WTC11 (cell line): ENCODE data around the gene OPALIN. TPM values are rescaled to one million over a fixed set of nuclear protein-coding genes. Genes with fewer than 3 reads are reported as not detected.

Source experiments
- ATAC-seq: fragments of 200-7000 bp; cut with Tn5 transposase; 2 replicates; pipeline ENCODE4 v1.10.0; 2021; ENCODE audit warnings: mild to moderate bottlenecking, moderate library complexity
- CTCF ChIA-PET: fragments of 300-600 bp; sonication (Branson Sonifier 250); formaldehyde crosslinking; loops from one replicate; lab custom pipeline; 2021; ENCODE audit warnings: antibody characterized with exemption; lab: Charles Lee
- POLR2A ChIA-PET: fragments of 350-600 bp; sonication (Branson Sonifier 250); formaldehyde crosslinking; loops from one replicate; lab custom pipeline; 2021; ENCODE audit warnings: antibody characterized with exemption; lab: Charles Lee
- DNase-seq: peaks from one replicate; pipeline ENCODE4 v3.0.0; 2021; ENCODE audit warnings: low spot score
- H3K27ac Mint-ChIP-seq: 2 replicates; pipeline ENCODE4 v1.8.0; 2021; ENCODE audit warnings: mixed read lengths
- H3K27me3 Mint-ChIP-seq: 2 replicates; pipeline ENCODE4 v1.8.0; 2021; ENCODE audit warnings: low read depth, mild to moderate bottlenecking, moderate library complexity, mixed read lengths
- H3K36me3 Mint-ChIP-seq: 2 replicates; pipeline ENCODE4 v1.8.0; 2021; ENCODE audit warnings: mixed read lengths
- H3K4me1 Mint-ChIP-seq: 2 replicates; pipeline ENCODE4 v1.8.0; 2022; ENCODE audit warnings: mixed read lengths
- H3K4me3 Mint-ChIP-seq: 2 replicates; pipeline ENCODE4 v1.8.0; 2021; ENCODE audit warnings: mild to moderate bottlenecking, moderate library complexity, mixed read lengths
- H3K9me3 Mint-ChIP-seq: 2 replicates; pipeline ENCODE4 v1.8.0; 2021; ENCODE audit warnings: mixed read lengths
- ELF4 ChIP-seq: sonication (generic); formaldehyde crosslinking; IDR thresholded peaks from 2 replicates; pipeline ENCODE4 v1.8.1; 2022; ENCODE audit warnings: low read depth, mild to moderate bottlenecking, moderate library complexity, missing genetic modification reagents
- EMX1 ChIP-seq: fragments of 250-450 bp; sonication (Bioruptor Pico); IDR thresholded peaks from 2 replicates; pipeline ENCODE4 v1.8.0; 2021; ENCODE audit warnings: mild to moderate bottlenecking
- FOXP1 ChIP-seq: sonication (generic); formaldehyde crosslinking; IDR thresholded peaks from 2 replicates; pipeline ENCODE4 v1.8.0; 2022; ENCODE audit warnings: missing genetic modification reagents, mild to moderate bottlenecking, moderate library complexity, borderline replicate concordance
- GTF2I ChIP-seq: fragments of 250-450 bp; sonication (Bioruptor Pico); conservative IDR thresholded peaks from 2 replicates; pipeline ENCODE4 v1.4.0; 2021; ENCODE audit warnings: mild to moderate bottlenecking
- KAT7 ChIP-seq: sonication (generic); formaldehyde crosslinking; IDR thresholded peaks from 2 replicates; pipeline ENCODE4 v1.8.1; 2023; ENCODE audit warnings: missing genetic modification reagents, mild to moderate bottlenecking, borderline replicate concordance
- NR2C2 ChIP-seq: sonication (generic); formaldehyde crosslinking; IDR thresholded peaks from 2 replicates; pipeline ENCODE4 v1.8.0; 2022; ENCODE audit warnings: mild to moderate bottlenecking, missing genetic modification reagents
- NR3C1 ChIP-seq: sonication (generic); formaldehyde crosslinking; conservative IDR thresholded peaks from 2 replicates; pipeline ENCODE4 v1.8.1; 2023; ENCODE audit warnings: low read depth, mild to moderate bottlenecking, missing genetic modification reagents
- SMAD4 ChIP-seq: sonication (generic); formaldehyde crosslinking; IDR thresholded peaks from 2 replicates; pipeline ENCODE4 v1.8.0; 2022; ENCODE audit warnings: mild to moderate bottlenecking, missing genetic modification reagents
- TCF7 ChIP-seq: sonication (generic); formaldehyde crosslinking; IDR thresholded peaks from 2 replicates; pipeline ENCODE4 v1.8.0; 2022; ENCODE audit warnings: mild to moderate bottlenecking, low read depth, missing genetic modification reagents, moderate library complexity
- ZNF396 ChIP-seq: fragments of 250-450 bp; sonication (Bioruptor Pico); IDR thresholded peaks from 2 replicates; pipeline ENCODE4 v1.8.0; 2021; ENCODE audit warnings: mild to moderate bottlenecking, moderate library complexity, borderline replicate concordance
- total RNA-seq: library from RNA; stranded (reverse); gene quantifications from 3 replicates; pipeline ENCODE4 v1.2.3, GENCODE V29; 2021
- TF ChIP-seq, protein P1 (sequence below): sonication (generic); formaldehyde crosslinking; IDR thresholded peaks from 2 replicates; pipeline ENCODE4 v1.8.1; 2023; ENCODE audit warnings: mild to moderate bottlenecking, missing genetic modification reagents, moderate library complexity
- TF ChIP-seq, protein P2 (sequence below): fragments of 250-450 bp; sonication (Bioruptor Pico); IDR thresholded peaks from 2 replicates; pipeline ENCODE4 v2.1.2; 2022; ENCODE audit warnings: mild to moderate bottlenecking, moderate library complexity
- TF ChIP-seq, protein P3 (sequence below): sonication (generic); formaldehyde crosslinking; IDR thresholded peaks from 2 replicates; pipeline ENCODE4 v1.8.1; 2023; ENCODE audit warnings: mild to moderate bottlenecking, missing genetic modification reagents
- TF ChIP-seq, protein P4 (sequence below): sonication (generic); formaldehyde crosslinking; IDR thresholded peaks from 2 replicates; pipeline ENCODE4 v1.8.1; 2022; ENCODE audit warnings: low read depth, mild to moderate bottlenecking, moderate library complexity, missing genetic modification reagents, borderline replicate concordance
- TF ChIP-seq, protein P5 (sequence below): sonication (generic); formaldehyde crosslinking; IDR thresholded peaks from 2 replicates; pipeline ENCODE4 v1.8.0; 2022; ENCODE audit warnings: mild to moderate bottlenecking, missing genetic modification reagents
- TF ChIP-seq, protein P6 (sequence below): sonication (generic); formaldehyde crosslinking; IDR thresholded peaks from 2 replicates; pipeline ENCODE4 v1.8.1; 2023; ENCODE audit warnings: mild to moderate bottlenecking, missing genetic modification reagents, borderline replicate concordance
- TF ChIP-seq, protein P7 (sequence below): fragments of 250-450 bp; sonication (Bioruptor Pico); conservative IDR thresholded peaks from 2 replicates; pipeline ENCODE4 v1.9.0; 2021; ENCODE audit warnings: mild to moderate bottlenecking
- TF ChIP-seq, protein P8 (sequence below): sonication (generic); formaldehyde crosslinking; IDR thresholded peaks from 2 replicates; pipeline ENCODE4 v1.8.0; 2023; ENCODE audit warnings: missing genetic modification reagents, mild to moderate bottlenecking, borderline replicate concordance

Gene OPALIN
- total RNA-seq, 1 experiment from 2014 or later = 0.04 TPM

DNA sequence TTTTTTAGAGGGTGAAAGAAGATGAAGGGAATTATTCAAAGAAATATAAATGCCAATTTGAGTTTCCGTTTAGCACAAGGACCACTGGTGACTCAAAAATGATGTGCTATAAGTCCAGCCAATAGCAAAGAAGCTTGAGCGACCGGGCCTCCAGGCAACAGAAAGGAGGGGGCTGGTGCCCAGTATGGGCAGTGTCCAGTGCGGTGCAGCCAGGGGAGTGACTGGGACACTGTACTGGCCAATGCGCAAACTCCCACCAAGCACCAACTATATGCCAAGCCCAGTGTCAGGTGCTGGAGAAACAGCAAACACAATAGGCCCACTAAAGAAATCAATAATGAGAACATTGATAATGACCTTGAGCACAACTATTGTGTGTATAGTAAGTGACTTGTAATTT, 10.2 kb upstream of the OPALIN start (continued):
- TF ChIP-seq ELF4 (CRISPR knock-in tag) (no peak), EMX1 (CRISPR knock-in tag) (no peak), NR2C2 (CRISPR knock-in tag) (no peak), TCF7 (no peak), FOXP1 (CRISPR knock-in tag) (no peak), ZNF396 (CRISPR knock-in tag) (no peak)
- TF ChIP-seq, protein P1, sequence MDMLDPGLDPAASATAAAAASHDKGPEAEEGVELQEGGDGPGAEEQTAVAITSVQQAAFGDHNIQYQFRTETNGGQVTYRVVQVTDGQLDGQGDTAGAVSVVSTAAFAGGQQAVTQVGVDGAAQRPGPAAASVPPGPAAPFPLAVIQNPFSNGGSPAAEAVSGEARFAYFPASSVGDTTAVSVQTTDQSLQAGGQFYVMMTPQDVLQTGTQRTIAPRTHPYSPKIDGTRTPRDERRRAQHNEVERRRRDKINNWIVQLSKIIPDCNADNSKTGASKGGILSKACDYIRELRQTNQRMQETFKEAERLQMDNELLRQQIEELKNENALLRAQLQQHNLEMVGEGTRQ (CRISPR knock-in tag) = no peak

DNA sequence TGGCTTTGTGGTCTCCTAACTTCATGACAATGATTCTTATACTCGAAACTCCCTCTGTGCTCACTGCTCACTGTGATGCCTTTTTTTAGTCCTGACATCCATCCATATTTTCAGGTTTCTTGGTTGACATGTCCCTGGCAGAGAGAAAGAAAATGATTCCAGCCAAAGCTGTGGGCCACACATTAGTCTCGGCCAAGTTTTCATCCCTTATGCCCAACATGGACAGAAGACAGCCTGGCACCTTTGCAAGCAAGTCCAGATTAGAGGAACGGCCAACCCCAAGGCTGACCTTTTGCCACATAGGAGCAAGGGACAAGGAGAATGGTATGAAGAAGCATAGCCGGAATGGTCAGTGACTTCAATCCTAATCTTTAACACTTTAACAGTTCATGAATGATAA, 8.7 kb upstream of the OPALIN start:
- Mint-ChIP-seq H3K27me3 (no peaks in the 10 kb centered on the region; the same call in 1 of the 2 replicates), H3K4me1 (peaks cover 7% of the 10 kb centered on the region), H3K4me3 (no peak overlapping the region), H3K36me3 (no peaks in the 10 kb centered on the region), H3K9me3 (0 out of 2 replicates have a peak, but pooled peaks cover 2% of the 10 kb centered on the region), H3K27ac (no peak overlapping the region)
- ChIA-PET CTCF (interaction anchor here (1.2 to 2.2 kb wide), 2 partner anchors 8 to 33 kb away, joined by 4 to 8 read pairs; no protein-coding TSS in a partner anchor), POLR2A (no interaction called here)
- DNase-seq (no peak), ATAC-seq (no peak)
- TF ChIP-seq, protein P2, sequence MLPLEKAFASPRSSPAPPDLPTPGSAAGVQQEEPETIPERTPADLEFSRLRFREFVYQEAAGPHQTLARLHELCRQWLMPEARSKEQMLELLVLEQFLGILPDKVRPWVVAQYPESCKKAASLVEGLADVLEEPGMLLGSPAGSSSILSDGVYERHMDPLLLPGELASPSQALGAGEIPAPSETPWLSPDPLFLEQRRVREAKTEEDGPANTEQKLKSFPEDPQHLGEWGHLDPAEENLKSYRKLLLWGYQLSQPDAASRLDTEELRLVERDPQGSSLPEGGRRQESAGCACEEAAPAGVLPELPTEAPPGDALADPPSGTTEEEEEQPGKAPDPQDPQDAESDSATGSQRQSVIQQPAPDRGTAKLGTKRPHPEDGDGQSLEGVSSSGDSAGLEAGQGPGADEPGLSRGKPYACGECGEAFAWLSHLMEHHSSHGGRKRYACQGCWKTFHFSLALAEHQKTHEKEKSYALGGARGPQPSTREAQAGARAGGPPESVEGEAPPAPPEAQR = no peak
- TF ChIP-seq, protein P3, sequence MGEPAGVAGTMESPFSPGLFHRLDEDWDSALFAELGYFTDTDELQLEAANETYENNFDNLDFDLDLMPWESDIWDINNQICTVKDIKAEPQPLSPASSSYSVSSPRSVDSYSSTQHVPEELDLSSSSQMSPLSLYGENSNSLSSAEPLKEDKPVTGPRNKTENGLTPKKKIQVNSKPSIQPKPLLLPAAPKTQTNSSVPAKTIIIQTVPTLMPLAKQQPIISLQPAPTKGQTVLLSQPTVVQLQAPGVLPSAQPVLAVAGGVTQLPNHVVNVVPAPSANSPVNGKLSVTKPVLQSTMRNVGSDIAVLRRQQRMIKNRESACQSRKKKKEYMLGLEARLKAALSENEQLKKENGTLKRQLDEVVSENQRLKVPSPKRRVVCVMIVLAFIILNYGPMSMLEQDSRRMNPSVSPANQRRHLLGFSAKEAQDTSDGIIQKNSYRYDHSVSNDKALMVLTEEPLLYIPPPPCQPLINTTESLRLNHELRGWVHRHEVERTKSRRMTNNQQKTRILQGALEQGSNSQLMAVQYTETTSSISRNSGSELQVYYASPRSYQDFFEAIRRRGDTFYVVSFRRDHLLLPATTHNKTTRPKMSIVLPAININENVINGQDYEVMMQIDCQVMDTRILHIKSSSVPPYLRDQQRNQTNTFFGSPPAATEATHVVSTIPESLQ (CRISPR knock-in tag) = no peak
- TF ChIP-seq, protein P4, sequence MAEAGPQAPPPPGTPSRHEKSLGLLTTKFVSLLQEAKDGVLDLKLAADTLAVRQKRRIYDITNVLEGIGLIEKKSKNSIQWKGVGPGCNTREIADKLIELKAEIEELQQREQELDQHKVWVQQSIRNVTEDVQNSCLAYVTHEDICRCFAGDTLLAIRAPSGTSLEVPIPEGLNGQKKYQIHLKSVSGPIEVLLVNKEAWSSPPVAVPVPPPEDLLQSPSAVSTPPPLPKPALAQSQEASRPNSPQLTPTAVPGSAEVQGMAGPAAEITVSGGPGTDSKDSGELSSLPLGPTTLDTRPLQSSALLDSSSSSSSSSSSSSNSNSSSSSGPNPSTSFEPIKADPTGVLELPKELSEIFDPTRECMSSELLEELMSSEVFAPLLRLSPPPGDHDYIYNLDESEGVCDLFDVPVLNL = no peak
- no peak for TF ChIP-seq FOXP1 (CRISPR knock-in tag)
- TF ChIP-seq, protein P5, sequence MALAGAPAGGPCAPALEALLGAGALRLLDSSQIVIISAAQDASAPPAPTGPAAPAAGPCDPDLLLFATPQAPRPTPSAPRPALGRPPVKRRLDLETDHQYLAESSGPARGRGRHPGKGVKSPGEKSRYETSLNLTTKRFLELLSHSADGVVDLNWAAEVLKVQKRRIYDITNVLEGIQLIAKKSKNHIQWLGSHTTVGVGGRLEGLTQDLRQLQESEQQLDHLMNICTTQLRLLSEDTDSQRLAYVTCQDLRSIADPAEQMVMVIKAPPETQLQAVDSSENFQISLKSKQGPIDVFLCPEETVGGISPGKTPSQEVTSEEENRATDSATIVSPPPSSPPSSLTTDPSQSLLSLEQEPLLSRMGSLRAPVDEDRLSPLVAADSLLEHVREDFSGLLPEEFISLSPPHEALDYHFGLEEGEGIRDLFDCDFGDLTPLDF (CRISPR knock-in tag) = no peak
- TF ChIP-seq, protein P6, sequence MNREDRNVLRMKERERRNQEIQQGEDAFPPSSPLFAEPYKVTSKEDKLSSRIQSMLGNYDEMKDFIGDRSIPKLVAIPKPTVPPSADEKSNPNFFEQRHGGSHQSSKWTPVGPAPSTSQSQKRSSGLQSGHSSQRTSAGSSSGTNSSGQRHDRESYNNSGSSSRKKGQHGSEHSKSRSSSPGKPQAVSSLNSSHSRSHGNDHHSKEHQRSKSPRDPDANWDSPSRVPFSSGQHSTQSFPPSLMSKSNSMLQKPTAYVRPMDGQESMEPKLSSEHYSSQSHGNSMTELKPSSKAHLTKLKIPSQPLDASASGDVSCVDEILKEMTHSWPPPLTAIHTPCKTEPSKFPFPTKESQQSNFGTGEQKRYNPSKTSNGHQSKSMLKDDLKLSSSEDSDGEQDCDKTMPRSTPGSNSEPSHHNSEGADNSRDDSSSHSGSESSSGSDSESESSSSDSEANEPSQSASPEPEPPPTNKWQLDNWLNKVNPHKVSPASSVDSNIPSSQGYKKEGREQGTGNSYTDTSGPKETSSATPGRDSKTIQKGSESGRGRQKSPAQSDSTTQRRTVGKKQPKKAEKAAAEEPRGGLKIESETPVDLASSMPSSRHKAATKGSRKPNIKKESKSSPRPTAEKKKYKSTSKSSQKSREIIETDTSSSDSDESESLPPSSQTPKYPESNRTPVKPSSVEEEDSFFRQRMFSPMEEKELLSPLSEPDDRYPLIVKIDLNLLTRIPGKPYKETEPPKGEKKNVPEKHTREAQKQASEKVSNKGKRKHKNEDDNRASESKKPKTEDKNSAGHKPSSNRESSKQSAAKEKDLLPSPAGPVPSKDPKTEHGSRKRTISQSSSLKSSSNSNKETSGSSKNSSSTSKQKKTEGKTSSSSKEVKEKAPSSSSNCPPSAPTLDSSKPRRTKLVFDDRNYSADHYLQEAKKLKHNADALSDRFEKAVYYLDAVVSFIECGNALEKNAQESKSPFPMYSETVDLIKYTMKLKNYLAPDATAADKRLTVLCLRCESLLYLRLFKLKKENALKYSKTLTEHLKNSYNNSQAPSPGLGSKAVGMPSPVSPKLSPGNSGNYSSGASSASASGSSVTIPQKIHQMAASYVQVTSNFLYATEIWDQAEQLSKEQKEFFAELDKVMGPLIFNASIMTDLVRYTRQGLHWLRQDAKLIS (CRISPR knock-in tag) = no peak
- TF ChIP-seq, protein P7, sequence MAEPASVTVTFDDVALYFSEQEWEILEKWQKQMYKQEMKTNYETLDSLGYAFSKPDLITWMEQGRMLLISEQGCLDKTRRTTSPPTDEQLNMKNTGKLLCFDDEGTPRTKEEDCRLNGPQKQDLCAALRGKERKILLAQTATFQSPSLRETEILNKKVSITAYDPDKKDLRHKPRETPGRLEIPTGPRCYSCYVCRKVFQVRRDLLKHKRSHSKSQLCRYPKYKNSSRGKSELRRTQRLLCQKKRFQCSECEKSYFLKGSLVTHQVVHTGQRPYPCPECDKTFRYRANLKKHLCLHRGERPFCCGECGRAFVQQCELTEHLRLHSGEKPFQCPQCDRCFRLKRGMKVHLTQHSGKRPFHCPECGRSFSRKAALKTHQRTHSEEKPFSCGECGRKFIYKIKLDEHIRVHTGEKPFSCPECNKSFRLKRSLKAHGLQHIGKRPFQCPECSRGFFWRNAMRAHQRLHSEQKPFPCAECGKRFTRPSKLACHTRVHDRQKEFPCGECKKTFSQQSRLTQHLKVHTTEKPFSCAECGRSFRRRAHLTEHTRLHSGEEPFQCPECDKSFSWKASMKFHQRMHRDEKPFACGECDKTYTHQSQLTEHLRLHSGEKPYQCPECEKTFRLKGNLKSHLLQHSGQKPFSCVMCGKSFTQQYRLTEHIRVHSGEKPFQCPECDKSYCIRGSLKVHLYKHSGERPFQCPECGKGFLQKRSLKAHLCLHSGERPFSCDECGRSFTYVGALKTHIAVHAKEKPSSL (CRISPR knock-in tag) = no peak
- TF ChIP-seq, protein P8, sequence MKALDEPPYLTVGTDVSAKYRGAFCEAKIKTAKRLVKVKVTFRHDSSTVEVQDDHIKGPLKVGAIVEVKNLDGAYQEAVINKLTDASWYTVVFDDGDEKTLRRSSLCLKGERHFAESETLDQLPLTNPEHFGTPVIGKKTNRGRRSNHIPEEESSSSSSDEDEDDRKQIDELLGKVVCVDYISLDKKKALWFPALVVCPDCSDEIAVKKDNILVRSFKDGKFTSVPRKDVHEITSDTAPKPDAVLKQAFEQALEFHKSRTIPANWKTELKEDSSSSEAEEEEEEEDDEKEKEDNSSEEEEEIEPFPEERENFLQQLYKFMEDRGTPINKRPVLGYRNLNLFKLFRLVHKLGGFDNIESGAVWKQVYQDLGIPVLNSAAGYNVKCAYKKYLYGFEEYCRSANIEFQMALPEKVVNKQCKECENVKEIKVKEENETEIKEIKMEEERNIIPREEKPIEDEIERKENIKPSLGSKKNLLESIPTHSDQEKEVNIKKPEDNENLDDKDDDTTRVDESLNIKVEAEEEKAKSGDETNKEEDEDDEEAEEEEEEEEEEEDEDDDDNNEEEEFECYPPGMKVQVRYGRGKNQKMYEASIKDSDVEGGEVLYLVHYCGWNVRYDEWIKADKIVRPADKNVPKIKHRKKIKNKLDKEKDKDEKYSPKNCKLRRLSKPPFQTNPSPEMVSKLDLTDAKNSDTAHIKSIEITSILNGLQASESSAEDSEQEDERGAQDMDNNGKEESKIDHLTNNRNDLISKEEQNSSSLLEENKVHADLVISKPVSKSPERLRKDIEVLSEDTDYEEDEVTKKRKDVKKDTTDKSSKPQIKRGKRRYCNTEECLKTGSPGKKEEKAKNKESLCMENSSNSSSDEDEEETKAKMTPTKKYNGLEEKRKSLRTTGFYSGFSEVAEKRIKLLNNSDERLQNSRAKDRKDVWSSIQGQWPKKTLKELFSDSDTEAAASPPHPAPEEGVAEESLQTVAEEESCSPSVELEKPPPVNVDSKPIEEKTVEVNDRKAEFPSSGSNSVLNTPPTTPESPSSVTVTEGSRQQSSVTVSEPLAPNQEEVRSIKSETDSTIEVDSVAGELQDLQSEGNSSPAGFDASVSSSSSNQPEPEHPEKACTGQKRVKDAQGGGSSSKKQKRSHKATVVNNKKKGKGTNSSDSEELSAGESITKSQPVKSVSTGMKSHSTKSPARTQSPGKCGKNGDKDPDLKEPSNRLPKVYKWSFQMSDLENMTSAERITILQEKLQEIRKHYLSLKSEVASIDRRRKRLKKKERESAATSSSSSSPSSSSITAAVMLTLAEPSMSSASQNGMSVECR (CRISPR knock-in tag) = no peak
- no peak for TF ChIP-seq KAT7 (CRISPR knock-in tag)
- no peak for TF ChIP-seq GTF2I (CRISPR knock-in tag)
- no peak for TF ChIP-seq NR3C1 (CRISPR knock-in tag)
- no peak for TF ChIP-seq SMAD4 (CRISPR knock-in tag)
